Measurements from ENCODE around the gene SMS.

The SMS gene

DNA sequence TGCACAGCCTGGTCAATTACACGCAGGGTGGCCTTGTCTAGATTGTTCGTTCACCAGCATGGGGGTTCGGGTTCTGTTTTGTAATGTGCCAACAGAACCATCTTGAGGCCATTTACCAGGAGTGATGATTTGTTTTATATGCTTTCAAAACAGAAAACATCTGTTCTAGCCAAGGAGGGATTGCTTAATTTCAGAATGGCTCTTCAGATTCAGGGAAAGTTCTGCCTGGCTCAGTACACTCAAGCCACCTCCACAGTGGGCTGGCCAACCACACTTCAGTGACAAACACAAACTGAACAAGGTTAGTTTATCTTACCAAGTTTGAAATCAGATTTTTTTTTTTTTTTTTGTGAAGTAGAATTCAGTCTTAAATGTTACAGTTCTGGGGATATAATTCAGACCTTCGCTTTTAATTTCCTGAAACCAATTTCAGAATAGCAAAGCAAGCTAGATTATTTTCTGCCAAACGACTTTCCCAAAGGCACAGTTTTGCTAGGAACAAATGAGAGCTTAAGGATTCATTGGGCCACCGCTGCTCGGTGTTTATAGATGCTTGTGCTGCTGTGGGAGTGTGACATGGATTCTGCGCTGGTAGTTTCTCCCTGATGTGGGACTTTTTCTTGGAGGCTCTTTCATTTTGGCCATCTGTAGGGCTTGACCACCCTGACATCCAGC is 23.4 kb downstream of the SMS start:
- no peak overlapping the region for H3K4me3 ChIP-seq (ENCODE audit: low read depth, low read length)
- TF ChIP-seq, protein P1, sequence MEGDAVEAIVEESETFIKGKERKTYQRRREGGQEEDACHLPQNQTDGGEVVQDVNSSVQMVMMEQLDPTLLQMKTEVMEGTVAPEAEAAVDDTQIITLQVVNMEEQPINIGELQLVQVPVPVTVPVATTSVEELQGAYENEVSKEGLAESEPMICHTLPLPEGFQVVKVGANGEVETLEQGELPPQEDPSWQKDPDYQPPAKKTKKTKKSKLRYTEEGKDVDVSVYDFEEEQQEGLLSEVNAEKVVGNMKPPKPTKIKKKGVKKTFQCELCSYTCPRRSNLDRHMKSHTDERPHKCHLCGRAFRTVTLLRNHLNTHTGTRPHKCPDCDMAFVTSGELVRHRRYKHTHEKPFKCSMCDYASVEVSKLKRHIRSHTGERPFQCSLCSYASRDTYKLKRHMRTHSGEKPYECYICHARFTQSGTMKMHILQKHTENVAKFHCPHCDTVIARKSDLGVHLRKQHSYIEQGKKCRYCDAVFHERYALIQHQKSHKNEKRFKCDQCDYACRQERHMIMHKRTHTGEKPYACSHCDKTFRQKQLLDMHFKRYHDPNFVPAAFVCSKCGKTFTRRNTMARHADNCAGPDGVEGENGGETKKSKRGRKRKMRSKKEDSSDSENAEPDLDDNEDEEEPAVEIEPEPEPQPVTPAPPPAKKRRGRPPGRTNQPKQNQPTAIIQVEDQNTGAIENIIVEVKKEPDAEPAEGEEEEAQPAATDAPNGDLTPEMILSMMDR (conservative IDR thresholded peaks at IDR 0.05; ENCODE audit: low read depth, low read length) = no peak
- peak; percentile 57 for DNase-seq (ENCODE audit: low read depth)

DNA sequence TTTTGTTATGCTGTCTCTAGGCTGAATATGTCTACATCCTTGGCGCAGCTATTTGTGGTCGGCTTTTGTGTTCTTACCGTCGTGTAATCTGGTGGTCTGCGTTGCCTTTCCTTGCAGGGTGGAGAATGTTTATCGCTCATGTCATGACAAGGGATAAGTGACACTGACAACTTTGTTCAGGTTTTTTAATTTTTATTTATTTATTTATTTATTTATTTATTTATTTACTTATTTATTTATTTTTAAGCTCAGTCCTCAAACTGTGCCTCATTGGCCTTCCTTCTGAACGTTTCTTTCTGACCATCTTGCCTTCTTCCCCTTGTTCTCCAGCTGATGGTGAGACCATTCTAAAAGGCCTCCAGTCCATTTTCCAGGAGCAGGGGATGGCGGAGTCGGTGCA is 26.4 kb downstream of the SMS start:
- no peak overlapping the region for H3K4me3 ChIP-seq (ENCODE audit: low read depth, low read length)
- TF ChIP-seq, protein P1 (conservative IDR thresholded peaks at IDR 0.05; ENCODE audit: low read depth, low read length) = no peak
- DNase-seq (ENCODE audit: low read depth) = no peak

DNA sequence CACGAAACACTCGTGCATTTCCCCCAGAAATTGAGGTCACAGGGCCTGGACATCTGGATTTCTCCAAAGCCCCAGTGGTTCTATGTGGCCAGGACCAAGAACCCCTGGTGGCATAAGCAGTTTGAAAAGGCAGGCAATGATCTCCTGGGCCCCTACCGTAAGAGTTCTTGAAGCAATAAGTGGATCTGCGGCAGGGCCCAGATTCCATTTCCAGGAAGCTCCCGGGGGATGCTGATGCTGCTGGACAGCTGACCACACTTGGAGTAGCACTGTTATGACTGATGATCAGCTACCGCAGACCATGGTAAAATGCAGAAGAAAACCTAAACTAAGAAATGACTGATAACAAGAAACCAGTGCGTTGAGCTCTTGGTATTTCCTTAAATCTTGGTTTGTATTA is 27.8 kb downstream of the SMS start:
- TF ChIP-seq, protein P1 (conservative IDR thresholded peaks at IDR 0.05; ENCODE audit: low read depth, low read length) = no peak
- H3K4me3 ChIP-seq (ENCODE audit: low read depth, low read length) = no peak overlapping the region
- no peak for DNase-seq (ENCODE audit: low read depth)

DNA sequence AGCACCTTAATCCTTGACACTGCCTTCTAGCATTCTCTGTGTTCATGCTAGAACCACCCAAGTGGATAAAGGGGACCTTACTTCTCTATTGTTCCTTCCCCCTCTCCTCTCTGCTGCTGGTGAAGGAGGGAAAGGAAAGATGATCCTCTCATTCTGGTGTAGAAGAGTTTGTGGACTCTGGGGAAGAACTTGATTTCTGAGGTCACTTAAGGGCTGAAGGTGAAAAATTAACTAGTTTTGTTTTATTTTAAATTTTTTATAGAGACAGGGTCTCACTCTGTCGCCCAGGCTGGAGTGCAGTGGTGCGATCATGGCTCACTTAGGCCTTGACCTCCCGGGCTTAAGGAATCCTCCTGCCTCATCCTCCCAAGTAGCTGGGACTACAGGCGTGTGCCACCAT is 29.8 kb downstream of the SMS start:
- H3K4me3 ChIP-seq (ENCODE audit: low read depth, low read length) = no peak overlapping the region
- TF ChIP-seq, protein P1 (conservative IDR thresholded peaks at IDR 0.05; ENCODE audit: low read depth, low read length) = no peak

DNA sequence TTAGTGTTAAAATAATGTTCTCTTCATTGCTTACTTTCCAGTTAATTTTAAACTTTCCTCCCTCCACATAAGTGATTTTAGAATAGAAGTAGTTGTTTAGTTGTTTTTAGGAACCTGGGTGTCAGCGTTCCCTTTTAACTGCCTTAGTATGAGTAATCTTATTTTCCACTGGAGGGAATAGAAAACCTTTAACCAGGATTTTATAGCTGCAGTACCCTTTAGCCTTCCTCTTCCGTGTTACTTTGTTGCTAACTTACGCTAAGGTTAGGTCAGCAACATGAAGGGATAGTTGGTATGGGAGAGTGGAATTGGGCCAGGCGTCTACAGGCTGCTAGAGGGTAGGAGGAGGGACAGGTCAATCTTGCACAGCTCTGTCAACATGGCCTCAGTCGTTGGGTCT is 31.5 kb downstream of the SMS start:
- TF ChIP-seq, protein P1 (conservative IDR thresholded peaks at IDR 0.05; ENCODE audit: low read depth, low read length) = no peak
- no peak for DNase-seq (ENCODE audit: low read depth)
- H3K4me3 ChIP-seq (ENCODE audit: low read depth, low read length) = no peak overlapping the region

More for the DNA sequence above, 29.8 kb downstream of the SMS start:
- no peak for DNase-seq (ENCODE audit: low read depth)

DNA sequence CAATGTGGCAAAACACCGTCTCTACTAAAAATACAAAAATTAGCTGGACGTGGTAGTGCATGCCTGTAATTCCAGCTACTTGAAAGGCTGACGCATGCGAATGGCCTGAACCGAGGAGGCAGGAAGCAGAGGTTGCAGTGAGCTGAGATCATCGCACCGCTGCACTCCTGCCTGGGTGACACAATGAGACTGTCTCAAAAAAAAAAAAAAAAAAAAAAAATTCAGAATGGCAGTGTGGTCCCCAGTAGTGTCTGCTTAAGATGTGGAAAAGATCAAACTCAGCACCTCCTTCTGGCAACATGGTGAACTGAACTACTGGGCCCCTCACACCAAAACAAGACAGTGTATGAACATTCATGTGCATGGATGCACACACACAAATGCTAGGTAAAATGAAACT is 32.2 kb downstream of the SMS start:
- no peak overlapping the region for H3K4me3 ChIP-seq (ENCODE audit: low read depth, low read length)
- peak; percentile 89 for DNase-seq (ENCODE audit: low read depth)
- TF ChIP-seq, protein P1 (conservative IDR thresholded peaks at IDR 0.05; ENCODE audit: low read depth, low read length) = peak; percentile 38

DNA sequence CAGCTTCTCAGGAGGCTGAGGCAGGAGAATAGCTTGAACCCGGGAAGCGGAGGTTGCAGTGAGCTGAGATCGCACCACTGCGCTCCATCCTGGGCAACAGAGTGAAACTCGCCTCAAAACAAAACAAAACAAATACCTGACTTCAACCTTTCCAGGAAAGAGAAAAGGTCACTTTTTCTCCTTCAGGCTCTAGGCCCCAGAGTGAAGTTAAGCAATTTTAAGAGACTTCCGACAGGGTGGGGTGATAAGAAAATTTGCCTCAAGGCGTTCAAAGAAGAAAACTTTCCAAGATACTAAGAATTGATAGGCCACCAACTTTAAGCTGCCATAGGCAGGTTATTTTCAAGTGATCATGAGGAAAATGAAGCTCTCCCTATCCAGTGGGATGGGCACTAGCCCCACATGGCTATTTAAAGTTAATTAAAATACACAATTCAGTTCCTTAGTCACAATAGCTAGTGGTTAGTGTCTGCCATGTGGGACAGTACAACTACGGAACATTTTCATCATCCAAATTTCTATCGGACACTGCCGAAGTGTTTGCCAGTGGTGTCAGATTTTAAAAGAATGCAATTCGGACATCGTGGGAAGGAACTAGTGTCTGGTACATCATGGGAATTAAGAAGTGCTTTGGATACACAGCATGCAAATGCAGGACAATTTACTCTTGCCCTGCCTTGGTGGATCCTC is 33.0 kb downstream of the SMS start:
- TF ChIP-seq, protein P1 (conservative IDR thresholded peaks at IDR 0.05; ENCODE audit: low read depth, low read length) = no peak
- no peak overlapping the region for H3K4me3 ChIP-seq (ENCODE audit: low read depth, low read length)
- DNase-seq (ENCODE audit: low read depth) = no peak
